T-helper 1 cell treated with Interleukin-12 subunit alpha and Interleukin-12 subunit beta and Interleukin-4 antibody, amounts not matched to agents 30 ng/mL and 1 ng/mL, for 36 hours (primary cell): ENCODE results near the gene EPHA4. TPM values are rescaled to one million over a fixed set of nuclear protein-coding genes. Genes with fewer than 3 reads are reported as not detected.

Experiments
- intact Hi-C: fragments of 100-400 bp; cut with micrococcal nuclease; formaldehyde crosslinking; loops from one replicate; pipeline ENCODE4 v1.15.1; 2024
- total RNA-seq: library from RNA; stranded (reverse); gene quantifications from 2 replicates; pipeline ENCODE4 v1.2.3, GENCODE V29; 2022

EPHA4 gene
- total RNA-seq, 1 donor from 2014 or later, result 11.5 TPM

DNA sequence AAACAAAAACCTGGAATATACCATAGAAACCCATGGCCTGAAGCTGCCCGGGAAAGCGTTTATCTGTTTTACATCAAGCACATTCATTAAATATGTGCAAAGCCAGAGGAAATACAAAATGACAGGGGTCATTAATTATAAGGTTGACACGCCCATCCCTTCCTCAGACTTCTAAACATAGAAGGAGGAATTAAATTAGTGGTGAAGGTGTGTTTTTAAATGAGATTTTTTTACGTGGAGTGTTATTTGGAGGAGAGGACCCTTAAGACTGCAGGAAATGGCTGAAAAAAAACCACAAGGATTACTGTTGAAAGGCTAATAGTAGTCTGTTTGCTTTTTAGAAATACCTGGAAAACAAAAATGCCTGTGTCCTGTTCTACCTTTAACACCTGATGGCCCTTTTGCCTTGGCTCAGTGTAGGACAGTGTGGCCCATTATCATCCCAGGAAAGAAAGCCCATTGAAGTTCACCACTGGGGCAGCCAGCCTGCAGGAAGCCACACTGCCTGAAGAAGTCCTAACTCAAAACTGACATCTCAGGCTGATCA lies 123.2 kb downstream of the EPHA4 start:
- intact Hi-C loops, result no loop called here

DNA sequence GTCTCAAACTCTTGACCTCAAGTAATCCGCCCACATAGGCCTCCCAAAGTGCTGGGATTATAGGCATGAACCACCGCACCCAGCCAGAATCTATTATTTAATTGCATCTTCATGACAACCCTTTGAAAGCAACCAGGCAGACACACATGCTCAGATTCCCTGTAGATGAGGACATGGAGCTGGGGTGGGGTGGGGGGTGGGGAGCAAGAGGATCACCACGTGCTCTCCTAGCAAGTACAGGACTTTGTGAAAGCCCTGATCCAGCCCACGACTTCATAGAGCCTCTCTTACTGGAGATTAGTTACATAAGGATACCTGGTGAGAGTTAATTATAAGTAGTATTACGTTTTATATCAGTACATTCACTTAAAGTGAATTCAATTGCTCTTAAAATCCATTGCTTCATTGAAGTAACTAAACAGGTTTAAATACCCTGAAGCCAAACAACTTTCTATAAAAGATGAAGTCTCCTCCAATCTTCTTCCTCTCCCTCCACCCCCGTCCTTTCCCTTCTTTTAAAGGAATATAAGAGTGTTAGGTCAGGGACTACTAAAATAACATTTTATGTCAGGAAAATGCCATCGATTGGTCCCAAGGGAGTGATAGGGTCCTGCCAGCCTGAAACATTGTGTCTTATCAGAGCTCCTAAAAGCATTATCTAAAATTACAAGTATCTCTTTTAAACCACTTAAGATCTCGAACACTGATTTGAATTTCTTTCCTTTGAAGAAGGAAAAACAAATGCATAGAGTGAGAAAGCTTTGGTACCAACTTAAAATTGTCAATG lies 123.9 kb downstream of the EPHA4 start:
- intact Hi-C loops, result no loop called here

DNA sequence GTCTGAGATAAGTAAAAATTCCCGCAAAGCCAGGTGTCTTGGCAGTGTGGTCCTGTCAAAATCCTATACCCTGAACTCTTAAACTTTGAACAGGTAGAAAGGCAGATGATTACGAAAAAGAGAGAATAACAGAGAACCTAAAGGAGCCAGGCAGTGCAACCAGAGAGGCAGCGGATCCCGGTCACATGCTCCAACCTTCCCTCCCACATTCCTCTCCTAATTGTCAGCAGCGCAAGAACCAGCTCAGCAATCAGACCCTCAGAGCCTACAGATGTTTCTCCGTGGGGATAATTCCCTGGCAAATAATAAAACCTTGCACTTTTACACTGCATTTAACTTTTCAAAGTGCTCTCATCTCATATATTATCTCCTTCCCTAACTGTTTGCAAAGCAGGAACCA lies 124.8 kb downstream of the EPHA4 start:
- intact Hi-C loops, result no loop called here

DNA sequence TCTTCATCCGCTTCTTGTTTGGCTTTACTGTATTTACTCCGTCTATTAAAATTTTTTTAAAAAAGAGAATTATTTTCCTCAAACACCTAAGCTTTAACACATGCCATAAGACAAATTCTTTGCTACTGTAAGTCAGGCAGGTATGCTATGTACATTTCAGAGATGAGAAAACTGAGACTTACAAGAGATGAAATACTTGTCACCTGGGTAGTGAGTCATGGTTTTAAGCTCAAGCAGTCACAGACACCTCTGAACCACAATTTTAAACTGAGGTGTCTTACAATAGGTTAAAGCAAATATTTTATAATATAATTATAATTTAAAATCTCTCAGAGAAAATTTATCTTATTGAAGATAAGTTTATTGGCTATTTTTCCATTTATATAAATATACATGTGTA lies 126.0 kb downstream of the EPHA4 start:
- intact Hi-C loops, result no loop called here

DNA sequence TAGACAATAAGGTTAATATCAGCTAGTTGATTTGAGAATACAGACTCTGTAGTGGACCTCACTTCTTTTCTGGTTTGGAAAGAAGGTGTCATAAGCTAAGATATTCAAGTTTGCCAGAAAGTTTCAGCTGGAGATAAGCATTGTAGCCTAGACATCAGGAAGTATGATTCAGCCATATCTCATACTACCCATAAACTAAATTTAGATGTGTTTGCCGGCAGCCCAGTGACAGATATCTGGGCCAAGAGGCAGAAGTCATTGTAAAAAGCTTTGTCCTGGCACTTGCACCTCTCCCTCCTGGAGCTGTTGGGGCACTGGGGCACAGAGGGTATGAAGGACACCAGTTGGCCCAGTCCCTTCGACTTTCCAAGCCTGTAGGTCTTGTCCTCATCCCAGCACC lies 128.0 kb downstream of the EPHA4 start:
- intact Hi-C loops, result no loop called here

DNA sequence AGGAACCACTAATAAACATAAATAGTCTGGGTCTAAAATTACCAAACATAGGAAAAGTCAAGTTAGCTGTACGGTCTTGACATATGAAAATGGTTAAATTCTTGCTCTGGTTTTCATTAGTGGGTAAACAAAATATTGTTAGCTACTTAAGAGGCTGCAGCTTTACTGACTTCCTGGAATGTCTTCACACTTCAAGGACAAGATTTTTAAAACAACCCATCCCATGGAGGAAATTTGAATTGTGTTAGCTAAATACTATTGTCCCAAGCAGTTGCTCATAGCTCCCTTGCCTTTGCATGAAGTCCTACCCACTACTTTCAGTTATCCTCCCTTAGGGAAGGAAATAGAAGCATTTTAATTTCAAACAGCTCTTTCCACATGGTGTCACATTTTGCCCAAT lies 128.5 kb downstream of the EPHA4 start:
- intact Hi-C loops, result no loop called here

DNA sequence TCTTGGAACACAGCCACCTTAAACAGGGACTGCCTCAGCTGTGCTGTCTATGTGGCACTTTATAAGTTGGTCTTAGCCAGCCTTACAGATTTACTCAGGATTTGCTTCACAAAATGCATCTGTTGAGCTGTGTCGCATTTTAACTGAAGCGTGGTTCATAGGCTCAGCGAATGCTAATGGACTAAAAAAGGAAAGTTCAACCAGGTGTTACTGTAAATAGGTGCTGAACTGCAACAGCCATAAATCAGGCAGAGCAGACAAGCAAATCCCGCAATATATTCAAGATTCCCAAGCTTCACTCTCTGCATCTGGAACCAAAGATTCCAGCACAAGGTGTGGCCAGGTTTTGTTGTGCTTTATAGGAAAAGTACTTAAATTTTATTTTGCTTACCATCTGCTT lies 130.0 kb downstream of the EPHA4 start:
- intact Hi-C loops, result no loop called here

DNA sequence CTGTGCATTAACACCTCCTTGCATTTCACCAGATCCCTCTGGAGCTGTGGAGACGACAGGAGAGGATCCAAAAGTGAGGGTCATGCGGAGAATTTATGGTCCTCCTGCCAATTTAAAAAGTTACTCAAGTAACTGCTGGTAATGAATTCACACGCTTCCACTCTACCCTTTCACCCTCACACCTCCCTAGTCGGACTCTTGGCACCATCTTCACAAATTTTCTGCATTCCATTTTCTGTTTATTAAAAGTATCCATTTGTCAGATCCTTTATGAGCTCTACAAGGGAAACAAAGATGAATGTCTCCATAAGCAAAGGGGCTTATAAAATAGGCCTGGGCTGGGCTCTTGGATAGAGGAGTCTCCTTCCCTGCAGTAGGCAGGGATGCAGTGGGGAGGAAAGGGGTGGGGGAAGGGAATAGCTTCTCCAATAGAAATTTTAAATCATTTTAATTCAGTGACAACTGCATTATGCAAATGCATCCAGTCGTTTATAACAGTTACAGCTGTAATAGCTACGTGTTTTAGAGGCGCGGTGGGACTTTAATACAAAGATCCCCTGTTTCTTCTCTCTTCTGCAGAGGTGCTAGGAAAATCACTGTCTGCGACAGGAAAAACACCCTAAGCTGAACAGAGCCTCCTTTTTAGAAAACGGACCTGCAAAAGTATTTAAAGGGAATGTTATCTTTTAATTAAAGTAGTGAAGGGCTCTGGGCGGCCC lies 132.2 kb downstream of the EPHA4 start:
- intact Hi-C loops, result no loop called here

DNA sequence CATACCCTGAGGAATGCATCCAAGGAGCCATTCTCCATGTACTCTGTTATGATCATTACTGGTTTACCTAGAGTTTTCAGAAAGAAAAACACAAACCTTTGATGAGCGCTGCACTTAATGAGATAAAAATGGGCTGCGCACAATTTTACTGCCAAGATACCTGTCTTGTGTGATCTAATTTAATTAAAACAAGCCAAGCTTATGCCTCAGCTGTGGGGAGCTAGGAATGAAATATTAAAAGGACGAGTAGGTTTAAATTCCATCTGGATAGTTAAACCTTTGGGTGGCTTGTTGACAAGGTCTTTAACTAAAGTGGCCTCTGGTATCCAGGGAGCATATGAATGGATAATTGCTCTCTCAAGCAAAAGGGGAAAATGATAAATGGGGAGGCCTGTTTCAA lies 135.0 kb downstream of the EPHA4 start:
- intact Hi-C loops, result no loop called here

DNA sequence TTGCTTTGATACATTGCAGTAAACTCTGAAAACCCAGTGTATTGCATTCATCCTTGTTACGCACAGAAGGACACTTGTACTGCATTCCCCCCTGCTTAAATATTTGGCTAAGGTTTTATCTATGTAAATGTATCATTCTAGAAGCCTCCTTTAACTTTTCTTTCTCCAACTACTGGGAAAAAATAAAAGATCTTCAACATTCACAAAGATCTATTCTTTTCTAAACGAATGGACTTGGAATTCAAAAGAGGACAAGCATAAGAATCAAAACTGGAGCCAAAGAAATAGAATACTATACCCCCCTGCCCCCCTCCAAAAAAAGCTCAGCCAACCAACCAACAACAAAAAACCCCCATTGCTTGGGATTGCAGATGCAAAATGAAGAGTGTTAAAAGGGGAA lies 136.9 kb downstream of the EPHA4 start:
- intact Hi-C loops, result no loop called here

DNA sequence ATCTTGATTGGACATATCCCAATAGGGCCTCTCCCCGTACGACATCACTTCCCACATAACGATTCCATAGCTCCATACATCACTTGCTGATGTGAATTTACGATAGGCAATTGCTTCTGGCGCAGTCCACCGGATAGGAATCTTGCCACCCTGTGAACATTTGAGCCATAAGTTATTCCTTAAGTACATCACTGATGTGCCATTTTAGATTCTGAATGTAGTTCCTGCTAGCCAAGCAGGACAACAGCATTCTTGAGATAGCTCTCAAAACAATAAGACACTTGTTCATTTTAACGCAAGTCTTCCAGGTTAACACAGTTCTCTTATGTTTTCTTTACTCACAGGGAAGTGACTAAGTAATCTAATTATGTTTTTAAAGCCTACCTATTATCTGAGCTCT lies 138.0 kb downstream of the EPHA4 start:
- intact Hi-C loops, result no loop called here

DNA sequence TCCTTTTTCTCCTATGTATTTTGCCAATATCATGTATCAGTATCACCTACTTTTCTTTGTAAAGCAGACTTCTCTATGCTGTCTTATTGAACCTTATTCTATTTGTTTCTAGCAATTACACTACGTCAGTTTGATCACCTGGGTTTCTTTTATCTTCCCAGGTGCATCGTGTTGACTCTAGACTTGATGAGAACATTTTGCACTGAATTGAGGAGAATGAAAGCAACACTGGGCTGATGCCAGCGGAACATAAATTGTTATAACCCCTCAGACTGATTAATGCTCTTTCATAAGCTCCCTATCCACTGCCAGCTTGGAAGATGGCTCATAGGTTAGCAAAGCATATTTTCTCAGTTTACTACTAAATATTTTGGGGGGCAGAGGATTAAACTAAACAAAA lies 140.6 kb downstream of the EPHA4 start:
- intact Hi-C loops, result no loop called here

DNA sequence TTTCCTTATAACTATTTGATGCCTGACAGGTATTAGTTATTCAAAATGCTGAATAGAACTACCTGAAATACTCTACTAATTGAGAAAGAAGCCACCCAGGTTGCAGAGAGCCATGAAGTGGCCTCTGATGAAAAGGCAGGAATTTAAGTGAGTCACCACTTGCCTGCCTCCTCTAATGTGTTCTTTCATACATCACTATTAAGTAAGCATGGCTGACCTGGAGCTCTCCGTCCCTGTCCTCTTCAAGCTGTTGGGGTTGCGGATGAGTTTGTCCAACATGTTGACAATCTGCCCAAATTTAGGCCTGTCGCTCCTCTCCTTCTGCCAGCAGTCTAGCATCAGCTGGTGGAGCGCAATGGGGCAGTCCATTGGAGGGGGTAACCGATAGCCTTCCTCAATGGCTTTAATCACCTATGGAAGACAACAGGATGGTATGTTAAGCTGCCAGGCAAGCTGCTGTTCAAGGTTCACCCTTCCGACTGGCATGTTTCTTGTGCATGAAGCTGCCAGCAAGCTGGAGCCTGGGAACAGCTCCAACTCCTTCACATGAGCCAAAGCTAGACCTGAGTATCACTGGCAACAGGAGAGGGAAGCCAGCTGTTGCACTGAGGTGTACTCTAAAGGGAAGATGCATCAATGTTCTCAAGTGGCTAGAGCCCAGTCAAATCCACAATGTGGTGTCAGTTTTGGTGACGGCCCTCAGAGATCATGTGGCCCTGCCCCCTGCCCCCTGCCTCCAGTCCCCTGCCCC lies 142.2 kb downstream of the EPHA4 start:
- intact Hi-C loops, result no loop called here

DNA sequence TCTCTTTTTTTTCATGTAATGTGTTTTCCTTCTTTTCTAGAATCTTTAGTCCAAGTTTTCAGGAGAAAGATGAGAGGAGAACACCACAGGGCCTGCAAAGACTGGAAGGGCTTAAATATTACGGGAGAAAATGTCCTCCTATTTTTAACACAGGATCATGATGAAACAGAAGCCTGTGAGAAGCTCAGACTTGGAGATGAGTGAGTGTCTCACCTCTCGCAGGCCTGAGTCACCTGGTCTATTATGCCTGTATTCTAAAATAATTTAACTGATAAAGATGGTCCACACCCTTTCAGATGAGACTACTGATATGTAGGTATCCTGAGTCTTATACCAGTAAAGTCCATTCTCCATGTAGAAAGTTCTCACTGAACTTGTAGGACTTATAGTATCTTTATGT lies 143.2 kb downstream of the EPHA4 start:
- intact Hi-C loops, result no loop called here

DNA sequence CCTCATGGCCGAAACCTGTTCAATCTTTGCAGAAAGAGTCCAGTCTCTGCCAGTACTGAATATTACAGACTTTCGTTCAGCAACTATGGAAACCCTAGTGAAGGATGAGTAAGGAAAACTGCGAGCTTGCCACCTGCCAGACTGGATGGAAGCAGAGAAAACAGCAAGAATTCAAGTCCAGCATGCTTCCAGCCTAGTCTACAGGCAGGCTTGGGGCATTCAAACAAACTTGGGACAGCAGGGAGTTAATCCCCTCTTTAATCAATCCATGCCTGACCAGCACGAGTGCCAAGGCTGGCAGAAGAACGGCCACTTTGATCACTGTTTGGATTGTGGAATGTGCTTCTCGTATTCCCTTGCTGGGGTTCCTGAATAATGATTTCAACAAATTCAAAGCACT lies 145.2 kb downstream of the EPHA4 start:
- intact Hi-C loops, result no loop called here

DNA sequence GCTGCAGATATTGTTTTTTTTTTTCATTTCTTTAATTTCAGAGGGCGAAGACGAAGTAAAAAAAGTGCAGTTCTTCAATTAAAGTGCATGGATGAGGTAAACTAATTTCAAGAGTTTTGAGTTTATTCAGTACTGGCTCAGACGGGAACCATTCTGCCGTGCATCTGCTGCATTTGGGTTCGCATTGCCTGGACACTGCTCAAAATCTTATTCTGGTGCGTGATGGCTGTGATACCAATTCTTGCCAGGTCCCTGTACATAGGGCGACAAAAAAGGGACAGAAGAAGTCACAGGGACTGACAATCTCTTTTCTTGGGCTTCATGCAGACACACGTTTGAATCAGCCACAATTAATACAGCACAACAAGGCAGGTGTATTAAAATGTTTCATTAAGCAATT lies 146.2 kb downstream of the EPHA4 start:
- intact Hi-C loops, result no loop called here

DNA sequence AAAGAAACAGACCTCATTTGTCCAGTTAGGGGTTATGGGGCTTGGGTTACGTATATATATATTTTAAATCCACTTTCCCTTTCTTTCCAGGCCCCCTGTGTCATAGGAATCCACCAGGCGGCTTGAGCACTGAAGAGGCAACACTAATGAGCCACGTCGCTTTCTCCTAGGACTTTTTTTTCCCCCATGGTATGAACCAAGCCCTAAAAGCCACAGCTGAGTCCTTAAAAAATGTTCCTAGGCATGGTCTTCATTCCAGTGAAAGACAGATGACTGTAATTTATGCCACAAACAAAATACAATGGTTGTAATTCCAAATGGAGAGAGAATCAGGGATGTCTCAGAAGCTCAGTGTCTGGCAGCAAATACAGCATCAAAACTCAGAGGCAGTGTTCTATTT lies 146.8 kb downstream of the EPHA4 start:
- intact Hi-C loops, result no loop called here

DNA sequence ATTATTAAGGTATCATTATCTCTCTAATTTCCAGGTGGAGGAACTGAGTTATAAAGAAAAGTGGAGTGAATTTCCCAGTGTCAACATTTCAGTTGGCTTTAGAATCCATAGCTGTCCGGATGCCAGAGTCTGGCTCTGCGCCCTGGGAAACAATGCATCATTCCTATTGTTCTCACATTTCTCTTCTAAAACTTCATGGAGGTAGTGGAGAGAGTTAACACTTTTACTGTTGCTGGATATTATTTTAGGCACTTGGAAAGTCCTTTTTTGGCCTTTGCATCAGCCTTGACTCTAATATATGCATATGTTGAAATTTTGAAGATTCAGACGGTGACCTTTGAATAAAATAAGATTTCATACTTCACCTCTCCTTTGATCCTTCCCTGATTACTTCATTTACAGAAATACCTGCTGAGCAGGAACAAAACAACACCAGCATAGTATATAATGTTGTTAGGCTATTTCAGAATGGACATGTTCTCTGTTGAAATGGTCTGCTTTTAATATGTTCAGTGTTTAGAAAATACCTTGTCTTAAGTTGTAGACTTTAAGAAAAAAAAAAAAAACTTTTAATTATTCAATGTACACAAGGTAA lies 148.8 kb downstream of the EPHA4 start:
- intact Hi-C loops, result no loop called here

DNA sequence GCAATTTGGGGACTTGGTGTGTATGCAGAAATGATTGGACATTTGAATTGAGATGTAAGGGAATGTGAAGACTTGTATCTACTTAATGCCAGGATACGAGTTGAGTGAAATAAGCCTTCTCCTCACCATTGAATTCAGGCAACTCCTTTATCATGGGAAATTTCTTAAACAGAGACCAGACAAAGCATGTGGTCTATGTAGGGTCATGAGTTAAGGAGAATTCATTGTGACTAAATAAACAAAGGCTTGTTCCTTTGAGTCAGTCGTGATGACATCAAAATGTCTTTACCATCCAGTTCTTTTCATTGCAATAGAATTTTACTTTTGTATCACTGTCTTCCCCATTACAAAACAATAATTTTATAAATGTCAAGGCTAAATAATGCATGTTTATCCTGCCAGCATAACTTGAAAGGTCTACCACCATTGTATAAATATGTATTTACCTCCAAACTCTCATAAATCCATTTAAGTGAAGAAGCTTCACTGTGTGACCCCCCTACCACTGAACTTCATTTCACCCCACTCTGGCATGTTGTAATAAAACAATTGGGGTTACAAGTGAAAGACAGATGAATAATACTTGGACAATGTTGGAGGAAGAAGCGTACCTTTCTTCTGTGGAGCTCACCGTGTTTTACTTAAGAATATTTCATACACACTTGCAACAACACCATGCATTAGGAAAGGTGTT lies 149.4 kb downstream of the EPHA4 start:
- intact Hi-C loops, result no loop called here

DNA sequence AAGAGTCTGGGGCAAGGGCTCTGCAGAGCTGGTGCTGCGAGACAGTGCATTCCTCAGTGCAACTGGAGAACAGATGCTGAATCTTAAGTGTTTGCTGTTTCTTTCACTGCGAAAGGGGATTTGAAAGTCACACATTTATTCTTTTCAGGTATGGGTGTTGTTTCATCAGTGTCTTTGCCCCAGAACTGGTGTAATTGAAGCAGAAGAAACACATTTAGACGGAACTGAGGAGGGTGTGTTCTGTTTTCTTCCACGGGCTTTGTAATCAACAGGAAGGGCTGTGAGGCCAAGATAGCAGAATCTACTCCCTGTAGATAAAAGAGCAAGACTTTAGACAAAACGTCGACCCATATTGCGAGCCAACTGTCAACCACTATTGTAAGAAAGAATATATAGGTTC lies 151.9 kb downstream of the EPHA4 start:
- intact Hi-C loops, result loop anchor here (1.0 kb wide), 1 partner anchor 152 kb away; the partner anchor contains the start of gene EPHA4

DNA sequence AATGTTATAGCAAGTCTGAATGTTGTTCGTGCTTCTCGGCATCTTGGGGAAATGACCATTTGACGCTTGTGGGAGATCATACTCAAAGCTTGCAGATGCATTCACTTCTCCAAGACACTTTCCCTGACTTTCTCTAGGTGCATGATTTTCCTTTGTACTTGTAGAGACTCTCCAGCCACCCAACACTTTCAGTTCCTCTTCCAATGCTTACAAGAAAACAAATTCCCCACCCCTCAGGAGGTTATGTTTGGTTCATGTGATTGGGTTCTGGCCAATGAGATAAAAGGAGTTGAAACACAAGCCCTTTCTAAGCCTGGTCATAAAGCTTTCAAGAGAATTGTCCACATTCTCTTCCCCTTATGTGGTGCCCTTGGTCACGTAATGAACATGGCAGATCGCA lies 156.3 kb downstream of the EPHA4 start:
- intact Hi-C loops, result no loop called here
